ENCODE measurements around the gene BRSK2. TPM values are rescaled to one million over a fixed set of nuclear protein-coding genes. Genes with fewer than 3 reads are reported as not detected.

Gene BRSK2
- total RNA-seq, 3 donors from 2014 or later = 0.15 to 0.80 (median 0.66) TPM

GRCh38 chr11:1400317-1401170 is 10.8 kb downstream of the BRSK2 start:
- Histone ChIP-seq H3K4me1 (no peaks in the 10 kb centered on the region), H3K36me3 (no peaks in the 10 kb centered on the region), H3K4me3 (no peak overlapping the region), H3K27ac (no peak overlapping the region), H3K9me3 (no peaks in the 10 kb centered on the region), H3K27me3 (peaks cover 0 to 55% of the 10 kb centered on the region in 2 donors)
- intact Hi-C loops (cut with DNase I; ENCODE audit: low total_unique reads) = no loop called here
- DNase-seq (ENCODE audit: low spot score in 2 of 2) = no peak
- TF ChIP-seq POLR2A (IDR thresholded peaks at IDR 0.05) (no peak), POLR2AphosphoS5 (IDR thresholded peaks at IDR 0.05) (no peak)
- TF ChIP-seq, protein P1, sequence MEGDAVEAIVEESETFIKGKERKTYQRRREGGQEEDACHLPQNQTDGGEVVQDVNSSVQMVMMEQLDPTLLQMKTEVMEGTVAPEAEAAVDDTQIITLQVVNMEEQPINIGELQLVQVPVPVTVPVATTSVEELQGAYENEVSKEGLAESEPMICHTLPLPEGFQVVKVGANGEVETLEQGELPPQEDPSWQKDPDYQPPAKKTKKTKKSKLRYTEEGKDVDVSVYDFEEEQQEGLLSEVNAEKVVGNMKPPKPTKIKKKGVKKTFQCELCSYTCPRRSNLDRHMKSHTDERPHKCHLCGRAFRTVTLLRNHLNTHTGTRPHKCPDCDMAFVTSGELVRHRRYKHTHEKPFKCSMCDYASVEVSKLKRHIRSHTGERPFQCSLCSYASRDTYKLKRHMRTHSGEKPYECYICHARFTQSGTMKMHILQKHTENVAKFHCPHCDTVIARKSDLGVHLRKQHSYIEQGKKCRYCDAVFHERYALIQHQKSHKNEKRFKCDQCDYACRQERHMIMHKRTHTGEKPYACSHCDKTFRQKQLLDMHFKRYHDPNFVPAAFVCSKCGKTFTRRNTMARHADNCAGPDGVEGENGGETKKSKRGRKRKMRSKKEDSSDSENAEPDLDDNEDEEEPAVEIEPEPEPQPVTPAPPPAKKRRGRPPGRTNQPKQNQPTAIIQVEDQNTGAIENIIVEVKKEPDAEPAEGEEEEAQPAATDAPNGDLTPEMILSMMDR (IDR thresholded peaks at IDR 0.05) = no peak

- TF ChIP-seq POLR2AphosphoS5 (IDR thresholded peaks at IDR 0.05) (no peak), POLR2A (IDR thresholded peaks at IDR 0.05) (no peak)
- TF ChIP-seq, protein P1 (IDR thresholded peaks at IDR 0.05) = no peak
- Histone ChIP-seq H3K36me3 (no peaks in the 10 kb centered on the region), H3K27ac (no peak overlapping the region), H3K27me3 (peaks cover 0 to 60% of the 10 kb centered on the region in 2 donors), H3K4me3 (no peak overlapping the region), H3K4me1 (no peaks in the 10 kb centered on the region), H3K9me3 (no peaks in the 10 kb centered on the region)
- no peak for DNase-seq (ENCODE audit: low spot score in 2 of 2)
- intact Hi-C loops (cut with DNase I; ENCODE audit: low total_unique reads) = no loop called here
These were observed 11.4 kb downstream of the BRSK2 start for GRCh38 chr11:1401171-1401445.

DNA sequence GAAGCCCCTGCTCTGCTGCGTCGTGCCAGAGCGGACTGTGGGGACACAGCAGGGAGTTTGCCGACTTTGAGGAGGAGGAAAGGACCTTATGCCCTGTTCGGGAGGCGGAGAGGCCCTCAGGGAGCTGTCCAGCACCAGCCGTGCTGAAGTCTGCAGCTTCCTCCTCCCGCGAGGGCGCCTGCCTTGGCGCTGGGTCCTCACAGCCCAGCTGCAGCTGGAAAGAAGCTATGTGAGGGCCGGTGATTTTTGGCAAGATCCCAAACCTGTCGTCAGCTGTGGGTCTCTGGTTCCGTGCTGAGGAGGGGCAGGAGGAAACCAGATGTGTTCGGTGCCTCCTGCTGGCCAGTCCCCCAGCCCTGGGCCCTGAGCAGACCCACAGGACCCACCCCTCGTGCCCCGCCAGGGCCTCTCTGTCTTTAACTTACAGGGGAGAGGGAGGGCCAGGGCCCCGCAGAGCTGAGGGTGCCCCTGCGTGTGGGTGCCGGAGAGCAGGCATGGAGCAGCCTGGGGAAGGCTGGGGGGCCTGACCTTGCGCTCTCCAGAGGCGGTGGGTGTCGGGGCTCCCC is 12.0 kb downstream of the BRSK2 start:
- no peaks in the 10 kb centered on the region for H3K9me3 ChIP-seq
- no peak for TF ChIP-seq POLR2A (IDR thresholded peaks at IDR 0.05)
- TF ChIP-seq POLR2AphosphoS5 (IDR thresholded peaks at IDR 0.05) = no peak
- TF ChIP-seq, protein P1 (IDR thresholded peaks at IDR 0.05) = no peak
- intact Hi-C loops (cut with DNase I; ENCODE audit: low total_unique reads) = no loop called here
- no peak overlapping the region for H3K4me3 ChIP-seq
- H3K27ac ChIP-seq = no peak overlapping the region
- H3K36me3 ChIP-seq = no peaks in the 10 kb centered on the region
- no peaks in the 10 kb centered on the region for H3K4me1 ChIP-seq
- peak in 1 of 2 donors; percentile 75 for DNase-seq (ENCODE audit: low spot score in 2 of 2)
- peaks cover 0 to 64% of the 10 kb centered on the region in 2 donors for H3K27me3 ChIP-seq

DNA sequence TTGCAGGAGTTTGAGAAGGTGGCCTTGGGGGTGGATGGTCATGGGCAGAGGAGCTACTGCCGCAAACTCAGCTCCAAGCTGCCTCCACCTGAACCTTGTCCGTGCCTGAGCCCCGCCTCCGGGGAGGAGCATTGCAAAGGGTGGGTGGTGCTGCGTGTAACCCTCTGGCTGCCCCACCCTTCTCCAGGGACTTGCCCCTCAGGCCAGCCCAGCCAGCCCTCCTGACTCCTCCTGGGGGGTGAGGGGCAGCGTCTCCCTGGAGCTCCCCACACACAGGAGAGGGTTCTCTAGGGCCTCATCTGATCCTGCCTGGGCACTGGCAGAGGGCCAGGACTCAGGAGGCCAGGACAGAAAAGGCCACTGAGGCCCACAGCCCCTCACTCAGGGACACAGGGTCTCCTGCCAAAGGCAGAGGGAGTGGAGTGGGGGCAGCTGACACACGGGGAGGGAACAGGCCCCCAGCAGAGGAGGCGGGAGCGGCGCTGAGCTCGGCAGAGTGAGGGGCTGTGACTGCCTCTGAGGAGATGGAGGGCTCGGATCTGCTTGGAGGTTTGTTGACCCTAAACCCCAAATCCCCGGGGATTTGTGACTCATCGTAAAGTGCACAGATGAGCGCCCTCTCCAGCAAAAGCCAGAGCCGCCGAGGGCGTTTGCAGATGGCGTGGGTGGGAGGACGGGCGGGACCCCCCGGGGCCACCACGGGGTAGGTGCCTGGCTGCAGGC is 12.8 kb downstream of the BRSK2 start:
- Histone ChIP-seq H3K9me3 (no peaks in the 10 kb centered on the region), H3K4me1 (no peaks in the 10 kb centered on the region), H3K27me3 (peaks cover 0 to 70% of the 10 kb centered on the region in 2 donors), H3K36me3 (no peaks in the 10 kb centered on the region), H3K4me3 (no peak overlapping the region), H3K27ac (no peak overlapping the region)
- no peak for DNase-seq (ENCODE audit: low spot score in 2 of 2)
- intact Hi-C loops (cut with DNase I; ENCODE audit: low total_unique reads) = no loop called here
- TF ChIP-seq, protein P1 (IDR thresholded peaks at IDR 0.05) = no peak
- no peak for TF ChIP-seq POLR2A (IDR thresholded peaks at IDR 0.05)
- TF ChIP-seq POLR2AphosphoS5 (IDR thresholded peaks at IDR 0.05) = no peak

Measured in breast epithelium (tissue), 4 donors.